Spleen (tissue), 11 donors: ENCODE measurements around the gene HMGN4. TPM values are rescaled to one million over a fixed set of nuclear protein-coding genes. Genes with fewer than 3 reads are reported as not detected.

Experiments
- DNase-seq: peaks from one replicate; pipeline ENCODE4 v3.0.0-alpha.2; 2020
- H3K27ac ChIP-seq, 8 donors: fragments of 200-600 bp; sonication (generic) in 7 of 8; 1 replicate in 4 of 8; 2 replicates in 4 of 8; pipeline versions ENCODE4 v1.5.0 to v1.8.0; 2016 to 2021; ENCODE audit warnings: inconsistent platforms in 4 of 8, mild to moderate bottlenecking in 4 of 8, moderate library complexity in 1 of 8
- H3K27me3 ChIP-seq, 7 donors: fragments of 200-600 bp; sonication (generic) in 6 of 7; replicated peaks in 1 of 7; 1 replicate in 4 of 7; 2 replicates in 3 of 7; pipeline versions ENCODE4 v1.5.0 to v1.8.0; 2016 to 2021; ENCODE audit warnings: inconsistent platforms in 3 of 7, mild to moderate bottlenecking in 1 of 7
- H3K36me3 ChIP-seq, 6 donors: fragments of 200-600 bp; sonication (generic) in 5 of 6; 1 replicate in 4 of 6; 2 replicates in 2 of 6; pipeline versions ENCODE4 v1.5.0 to v1.8.0; 2016 to 2021; ENCODE audit warnings: inconsistent platforms in 2 of 6
- H3K4me1 ChIP-seq, 6 donors: fragments of 200-600 bp; sonication (generic) in 5 of 6; 1 replicate in 3 of 6; 2 replicates in 3 of 6; pipeline versions ENCODE4 v1.5.0 to v1.8.0; 2016 to 2021; ENCODE audit warnings: inconsistent platforms in 3 of 6
- H3K4me3 ChIP-seq, 8 donors: fragments of 200-600 bp; sonication (generic) in 7 of 8; 1 replicate in 4 of 8; 2 replicates in 4 of 8; pipeline versions ENCODE4 v1.5.0 to v1.8.0; 2016 to 2021; ENCODE audit warnings: inconsistent platforms in 4 of 8, mild to moderate bottlenecking in 4 of 8, moderate library complexity in 2 of 8
- H3K9me3 ChIP-seq, 8 donors: fragments of 200-600 bp; sonication (generic) in 7 of 8; 1 replicate in 4 of 8; 2 replicates in 4 of 8; pipeline versions ENCODE4 v1.5.0 to v1.8.0; 2016 to 2021; ENCODE audit warnings: inconsistent platforms in 4 of 8
- CTCF ChIP-seq, 11 experiments: fragments of 200-600 bp in 7 of 11; fragments of 450-650 bp in 4 of 11; sonication (generic) in 4 of 11; IDR thresholded peaks in 8 of 11; conservative IDR thresholded peaks in 3 of 11; 1 replicate in 7 of 11; 2 replicates in 4 of 11; pipeline versions ENCODE4 v1.4.0 to v1.8.0; 2016 to 2021; ENCODE audit warnings: antibody characterized with exemption in 11 of 11, inconsistent platforms in 4 of 11, mild to moderate bottlenecking in 1 of 11
- POLR2A ChIP-seq, 3 donors: fragments of 450-650 bp; IDR thresholded peaks; one replicate each; pipeline ENCODE4 v1.5.1; 2017; ENCODE audit warnings: antibody characterized with exemption in 3 of 3, mild to moderate bottlenecking in 1 of 3
- POLR2AphosphoS5 ChIP-seq, 3 donors: sonication (generic); formaldehyde crosslinking; IDR thresholded peaks; one replicate each; pipeline ENCODE4 v1.5.1; 2017; ENCODE audit warnings: antibody characterized with exemption in 3 of 3
- WGBS, 5 donors: extraction: QIAGEN DNeasy Blood & Tissue Kit in 3 of 5; methylation state at CpG; one replicate each; pipeline versions ENCODE4 v1.1.5 to v1.1.7; 2013 to 2018; 5-methylcytosine and 5-hydroxymethylcytosine counted together
- intact Hi-C: fragments of 100-400 bp; cut with DNase I; formaldehyde crosslinking; loops from one replicate; pipeline ENCODE4 v1.15.0; 2023; ENCODE audit warnings: low total_unique reads
- polyA plus RNA-seq, 3 donors: library from polyadenylated mRNA; stranded (reverse); fragments of 200-250 nt; gene quantifications; one replicate each; pipeline ENCODE4 v1.2.1, GENCODE V29; 2013
- total RNA-seq, 7 donors: library from RNA; depleted of rRNA in 3 of 7; stranded (reverse); fragments of >200 nt in 3 of 7; fragmentation: NEBNext Ultra II Directional in 4 of 7; extraction: Animal tissue kit (Norgen Biotek cat#: 25700) in 4 of 7; gene quantifications; one replicate each; pipeline versions ENCODE4 v1.1.0 to v1.2.1, GENCODE V29; 2016 to 2021
- donor health status: healthy with polysubstance abuse.
- donor health status: DM: no; HTN: no; CAD: no; lungs with moderate emphysema.
- donor health status: DM: no; HTN: no; CAD: no.
- donor health status: Bipolar disorder and iron deficiency.
- donor health status: healthy.
- donor health status: DM: no; HTN: no; CAD: no.
- donor health status: DM: yes; HTN: yes; CAD: no.

HMGN4 gene
- total and polyA plus RNA-seq, 10 donors = 33.3 to 68.4 (median 52.9) TPM

- no peak for DNase-seq
- WGBS, 5 donors = 32 to 51% (median 42%) methylated on average over 7 of the region's 7 CpGs
- Histone ChIP-seq H3K9me3 (peaks cover 5 to 22% (median 15%) of the 10 kb centered on the region in 8 donors), H3K36me3 (no peaks in the 10 kb centered on the region), H3K27me3 (peaks cover 0 to 26% (median 5%) of the 10 kb centered on the region in 7 donors), H3K4me3 (peak overlapping the region in 2 of 8 donors; percentile 17 to 46), H3K4me1 (peaks cover 0 to 37% (median 10%) of the 10 kb centered on the region in 6 donors), H3K27ac (peak overlapping the region in 2 of 8 donors; percentile 8 to 27)
- TF ChIP-seq POLR2AphosphoS5 (IDR thresholded peaks at IDR 0.05) = no peak
- no peak for TF ChIP-seq POLR2A (IDR thresholded peaks at IDR 0.05)
- TF ChIP-seq CTCF (IDR thresholded peaks at IDR 0.05 in 8 of 11, conservative IDR thresholded peaks at IDR 0.05 in 3 of 11) = no peak
- intact Hi-C loops = loop anchor here (10.0 kb wide), 1 partner anchor 232 kb away; no protein-coding TSS in a partner anchor
Measured at GRCh38 chr6:26576407-26576843, 38.3 kb downstream of the HMGN4 start.

- Histone ChIP-seq H3K4me1 (peaks cover 0 to 30% (median 8%) of the 10 kb centered on the region in 6 donors), H3K9me3 (peaks cover 5 to 22% (median 15%) of the 10 kb centered on the region in 8 donors), H3K27ac (peak overlapping the region in 2 of 8 donors; percentile 8 to 27), H3K36me3 (no peaks in the 10 kb centered on the region), H3K4me3 (peak overlapping the region in 7 of 8 donors; percentile 1 to 46 (median 22)), H3K27me3 (peaks cover 0 to 27% (median 5%) of the 10 kb centered on the region in 7 donors)
- intact Hi-C loops = loop anchor here (10.0 kb wide), 1 partner anchor 232 kb away; no protein-coding TSS in a partner anchor
- DNase-seq = peak; percentile 74
- 2 to 4% (median 3%) methylated on average over 31 of the region's 31 CpGs for WGBS, 5 donors
- TF ChIP-seq POLR2AphosphoS5 (IDR thresholded peaks at IDR 0.05) (no peak), POLR2A (IDR thresholded peaks at IDR 0.05) (no peak), CTCF (IDR thresholded peaks at IDR 0.05 in 8 of 11, conservative IDR thresholded peaks at IDR 0.05 in 3 of 11) (no peak)
Measured at GRCh38 chr6:26576929-26577719, 39.0 kb downstream of the HMGN4 start.

GRCh38 chr6:26577720-26578072 lies 39.5 kb downstream of the HMGN4 start:
- 27 to 41% (median 31%) methylated on average over 17 of the region's 17 CpGs for WGBS, 5 donors
- H3K36me3 ChIP-seq = no peaks in the 10 kb centered on the region
- peaks cover 0 to 33% (median 9%) of the 10 kb centered on the region in 7 donors for H3K27me3 ChIP-seq

GRCh38 chr6:26578279-26578678 lies 40.1 kb downstream of the HMGN4 start:
- Histone ChIP-seq H3K27me3 (peaks cover 0 to 39% (median 15%) of the 10 kb centered on the region in 7 donors), H3K36me3 (no peaks in the 10 kb centered on the region), H3K4me3 (no peak overlapping the region), H3K9me3 (peaks cover 5 to 22% (median 15%) of the 10 kb centered on the region in 8 donors), H3K27ac (no peak overlapping the region), H3K4me1 (peaks cover 0 to 19% (median 7%) of the 10 kb centered on the region in 6 donors)
- WGBS, 5 donors = 86 to 92% (median 87%) methylated on average over 6 of the region's 6 CpGs
- no peak for DNase-seq
- intact Hi-C loops = loop anchor here (10.0 kb wide), 1 partner anchor 233 kb away; no protein-coding TSS in a partner anchor
- no peak for TF ChIP-seq POLR2A (IDR thresholded peaks at IDR 0.05)
- TF ChIP-seq POLR2AphosphoS5 (IDR thresholded peaks at IDR 0.05) = no peak
- no peak for TF ChIP-seq CTCF (IDR thresholded peaks at IDR 0.05 in 8 of 11, conservative IDR thresholded peaks at IDR 0.05 in 3 of 11)

More at GRCh38 chr6:26577720-26578072, 39.5 kb downstream of the HMGN4 start:
- Histone ChIP-seq H3K9me3 (peaks cover 5 to 22% (median 15%) of the 10 kb centered on the region in 8 donors), H3K27ac (no peak overlapping the region), H3K4me1 (peaks cover 0 to 25% (median 7%) of the 10 kb centered on the region in 6 donors), H3K4me3 (peak overlapping the region in 5 of 8 donors; percentile 15 to 46 (median 26))
- TF ChIP-seq POLR2AphosphoS5 (IDR thresholded peaks at IDR 0.05) (no peak), POLR2A (IDR thresholded peaks at IDR 0.05) (no peak)
- intact Hi-C loops = loop anchor here (10.0 kb wide), 1 partner anchor 233 kb away; no protein-coding TSS in a partner anchor
- DNase-seq = peak; percentile 21
